DOHH2 (cell line): Measurements from ENCODE around the gene ATP11A.

Experiments used
- H3F3A ChIP-seq: fragments of 200-600 bp; sonication (generic), shearing (Covaris generic); 2 replicates; pipeline ENCODE4 v1.6.0; 2016; ENCODE audit warnings: antibody characterized with exemption, mild to moderate bottlenecking; ENCODE audit not compliant: control insufficient read depth, insufficient read depth
- H3K27ac ChIP-seq: fragments of 200-600 bp; sonication (generic); 2 replicates; pipeline ENCODE4 v1.5.1; 2014; ENCODE audit warnings: low read depth, mild to moderate bottlenecking, low read length, moderate library complexity
- H3K27me3 ChIP-seq: fragments of 200-600 bp; sonication (generic); 2 replicates; pipeline ENCODE4 v1.6.1; 2014; ENCODE audit warnings: mild to moderate bottlenecking, low read length, mixed read lengths; ENCODE audit not compliant: control insufficient read depth
- H3K36me3 ChIP-seq: fragments of 200-600 bp; sonication (generic); 2 replicates; pipeline ENCODE4 v1.6.1; 2014; ENCODE audit warnings: mild to moderate bottlenecking, low read length, moderate library complexity, mixed read lengths; ENCODE audit not compliant: control insufficient read depth
- H3K4me1 ChIP-seq: fragments of 200-600 bp; sonication (generic); 2 replicates; pipeline ENCODE4 v1.6.1; 2014; ENCODE audit warnings: mild to moderate bottlenecking, low read length, mixed read lengths; ENCODE audit not compliant: control insufficient read depth
- H3K4me2 ChIP-seq: fragments of 200-600 bp; sonication (generic); 2 replicates; pipeline ENCODE4 v1.6.0; 2014; ENCODE audit warnings: mild to moderate bottlenecking, low read length, moderate library complexity
- H3K4me3 ChIP-seq: fragments of 200-600 bp; sonication (generic); 2 replicates; pipeline ENCODE4 v1.5.1; 2014; ENCODE audit warnings: mild to moderate bottlenecking, low read length, mixed read lengths
- H3K79me2 ChIP-seq: fragments of 200-600 bp; sonication (generic); 2 replicates; pipeline ENCODE4 v1.6.1; 2014; ENCODE audit warnings: mild to moderate bottlenecking, low read length, mixed read lengths; ENCODE audit not compliant: control insufficient read depth
- H3K9me2 ChIP-seq: fragments of 200-600 bp; sonication (generic); replicated peaks from 2 replicates; pipeline ENCODE4 v1.6.1; 2014; ENCODE audit warnings: mild to moderate bottlenecking, low read length, mixed read lengths; ENCODE audit not compliant: control insufficient read depth
- H3K9me3 ChIP-seq: fragments of 200-600 bp; sonication (generic); 2 replicates; pipeline ENCODE4 v1.6.1; 2014; ENCODE audit warnings: antibody characterized with exemption, low read length, mixed read lengths; ENCODE audit not compliant: control insufficient read depth, insufficient read depth
- H4K20me1 ChIP-seq: fragments of 200-600 bp; sonication (generic); 2 replicates; pipeline ENCODE4 v1.6.0; 2014; ENCODE audit warnings: low read depth, mild to moderate bottlenecking, antibody characterized with exemption, low read length, moderate library complexity; ENCODE audit not compliant: control insufficient read depth, insufficient read depth
- CTCF ChIP-seq: fragments of 200-600 bp; sonication (generic); IDR thresholded peaks from one replicate; pipeline ENCODE4 v1.5.1; 2014; ENCODE audit warnings: antibody characterized with exemption, mild to moderate bottlenecking, low read depth, low read length; ENCODE audit not compliant: poor library complexity, severe bottlenecking
- EZH2phosphoT487 ChIP-seq: fragments of 200-600 bp; sonication (generic); IDR thresholded peaks from 2 replicates; pipeline ENCODE4 v1.6.1; 2017; ENCODE audit warnings: borderline replicate concordance, mild to moderate bottlenecking, antibody characterized with exemption, low read length, moderate library complexity, mixed read lengths

ATP11A gene

GRCh38 chr13:112822851-112823250, 133.0 kb downstream of the ATP11A start:
- H3K9me2 ChIP-seq = no peaks in the 10 kb centered on the region
- H3K27ac ChIP-seq = no peak overlapping the region
- no peaks in the 10 kb centered on the region for H3F3A ChIP-seq
- H3K36me3 ChIP-seq = peaks cover 27% of the 10 kb centered on the region
- no peaks in the 10 kb centered on the region for H3K27me3 ChIP-seq
- no peak overlapping the region for H3K4me3 ChIP-seq
- H4K20me1 ChIP-seq = no peaks in the 10 kb centered on the region
- no peaks in the 10 kb centered on the region for H3K79me2 ChIP-seq
- TF ChIP-seq CTCF (no peak), EZH2phosphoT487 (no peak)
- H3K4me2 ChIP-seq = no peak overlapping the region
- H3K4me1 ChIP-seq = no peaks in the 10 kb centered on the region
- H3K9me3 ChIP-seq = no peaks in the 10 kb centered on the region

- no peak overlapping the region for H3K27ac ChIP-seq
- no peaks in the 10 kb centered on the region for H3K79me2 ChIP-seq
- H3K9me2 ChIP-seq = no peaks in the 10 kb centered on the region
- H4K20me1 ChIP-seq = no peaks in the 10 kb centered on the region
- H3K9me3 ChIP-seq = no peaks in the 10 kb centered on the region
- no peak overlapping the region for H3K4me3 ChIP-seq
- no peak overlapping the region for H3K4me2 ChIP-seq
- no peaks in the 10 kb centered on the region for H3K4me1 ChIP-seq
- no peaks in the 10 kb centered on the region for H3K27me3 ChIP-seq
- peaks cover 27% of the 10 kb centered on the region for H3K36me3 ChIP-seq
- TF ChIP-seq CTCF = no peak
- TF ChIP-seq EZH2phosphoT487 = no peak
- H3F3A ChIP-seq = no peaks in the 10 kb centered on the region
Observed at GRCh38 chr13:112824429-112824828, 134.6 kb downstream of the ATP11A start.

- Histone ChIP-seq H3K9me3 (no peaks in the 10 kb centered on the region), H3K36me3 (peaks cover 25% of the 10 kb centered on the region), H3K27me3 (no peaks in the 10 kb centered on the region), H3K79me2 (no peaks in the 10 kb centered on the region), H3K4me1 (no peaks in the 10 kb centered on the region), H3K9me2 (no peaks in the 10 kb centered on the region), H4K20me1 (no peaks in the 10 kb centered on the region), H3K4me3 (no peak overlapping the region), H3K27ac (no peak overlapping the region), H3F3A (no peaks in the 10 kb centered on the region), H3K4me2 (no peak overlapping the region)
- TF ChIP-seq EZH2phosphoT487 (no peak), CTCF (no peak)
Observed at GRCh38 chr13:112825071-112825470, 135.2 kb downstream of the ATP11A start.

GRCh38 chr13:112825875-112826274, 136.0 kb downstream of the ATP11A start:
- Histone ChIP-seq H3K36me3 (peaks cover 17% of the 10 kb centered on the region), H3K79me2 (no peaks in the 10 kb centered on the region), H3K27me3 (no peaks in the 10 kb centered on the region), H3K27ac (no peak overlapping the region), H3K9me3 (no peaks in the 10 kb centered on the region), H3F3A (no peaks in the 10 kb centered on the region), H3K9me2 (no peaks in the 10 kb centered on the region), H4K20me1 (no peaks in the 10 kb centered on the region), H3K4me2 (no peak overlapping the region), H3K4me3 (no peak overlapping the region), H3K4me1 (no peaks in the 10 kb centered on the region)
- TF ChIP-seq EZH2phosphoT487 = no peak
- TF ChIP-seq CTCF = no peak
